Smooth muscle cell of bladder (primary cell): Measurements from ENCODE around the gene MYH7. TPM values are rescaled to one million over a fixed set of nuclear protein-coding genes. Genes with fewer than 3 reads are reported as not detected.

Experiments used
- total RNA-seq: library from RNA; depleted of rRNA; stranded (reverse); fragments of >200 nt; gene quantifications from 2 replicates; pipeline ENCODE4 v1.2.3, GENCODE V29; 2014

Gene MYH7
- not detected in 2 replicates for total RNA-seq

DNA sequence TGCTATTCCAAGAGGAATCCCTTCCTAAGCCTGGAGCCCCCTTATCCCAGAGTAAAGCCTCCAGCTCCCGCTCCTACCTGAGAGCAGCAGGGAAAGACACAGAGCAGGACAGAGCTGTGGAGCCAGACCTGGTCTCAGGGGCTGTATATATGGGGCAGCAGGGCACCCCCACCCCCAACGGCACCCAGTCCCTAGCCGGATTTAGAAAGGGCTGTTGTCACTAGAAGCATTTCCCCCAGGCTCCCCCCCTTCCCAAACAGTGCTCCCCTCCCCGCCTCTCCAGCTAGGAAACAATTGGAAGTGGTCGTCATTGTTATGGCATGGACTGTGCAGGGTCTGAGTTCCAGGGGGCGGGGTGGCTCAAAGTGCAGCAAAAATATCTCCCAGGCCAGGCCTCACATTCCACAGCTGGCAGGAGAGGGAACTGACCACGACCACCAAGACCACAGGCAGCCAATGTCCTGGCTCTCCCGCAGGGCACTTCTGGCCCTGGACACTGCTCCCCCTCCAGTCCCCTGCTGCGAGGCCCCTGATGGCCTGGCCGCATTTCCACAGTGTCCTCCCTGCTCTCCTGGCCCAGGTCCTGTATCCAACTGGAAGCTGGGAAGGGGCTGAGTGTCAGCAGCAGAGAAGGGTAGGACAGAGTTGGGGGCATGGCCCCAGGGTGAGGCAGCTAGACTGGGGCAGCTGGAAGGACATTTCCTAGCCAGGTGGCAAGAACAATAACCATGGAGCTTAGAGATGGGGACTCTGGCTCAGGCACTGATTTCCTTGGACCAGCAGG, at the start of gene MYH7:
MYH7 (minus strand) TSS at position 118 of the 784 bp plus-strand sequence. CDS start 1,928 bp downstream, outside the sequence.

DNA sequence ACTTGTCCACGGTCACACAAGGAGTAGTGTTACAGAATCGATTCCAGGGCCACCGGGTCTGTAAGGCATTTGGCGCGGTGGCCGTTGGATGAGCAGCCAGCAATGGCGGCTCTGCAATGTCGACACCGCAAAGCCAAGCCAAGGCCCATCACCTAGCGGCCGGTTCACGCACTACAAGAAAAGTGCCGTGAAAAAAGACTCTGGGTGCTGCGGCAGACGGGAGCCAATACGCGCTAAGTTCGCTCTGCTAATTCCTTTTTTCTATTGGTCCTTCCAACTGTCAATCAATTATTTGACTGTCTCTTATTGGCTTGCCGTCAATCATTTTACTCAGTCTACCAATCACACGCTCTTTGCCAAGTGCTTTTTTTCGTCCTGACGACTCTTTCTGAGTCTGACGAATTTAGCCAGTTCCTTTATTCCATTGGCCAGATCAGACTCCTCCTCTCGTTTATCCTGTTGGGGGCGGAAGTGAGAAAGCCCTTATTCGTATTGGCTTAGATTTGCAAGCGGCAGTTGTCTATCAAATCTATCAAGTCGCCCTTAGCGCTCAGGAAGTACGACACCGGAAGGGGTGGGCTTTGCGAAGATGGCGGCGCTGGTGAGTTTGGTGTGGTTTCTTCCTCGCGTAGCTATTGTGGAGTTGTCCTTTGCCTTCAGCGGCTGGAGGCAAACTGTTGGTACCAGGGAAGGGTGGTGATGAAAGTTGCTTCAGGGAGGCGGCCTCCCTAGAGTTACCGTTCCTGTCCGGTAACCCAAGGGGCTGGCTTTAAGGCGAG, 33.9 kb upstream of the MYH7 start, which contains the start of gene NGDN:
NGDN (plus strand) TSS at position 577 of the 779 bp plus-strand sequence; CDS start at position 590, 13 bp downstream.

DNA sequence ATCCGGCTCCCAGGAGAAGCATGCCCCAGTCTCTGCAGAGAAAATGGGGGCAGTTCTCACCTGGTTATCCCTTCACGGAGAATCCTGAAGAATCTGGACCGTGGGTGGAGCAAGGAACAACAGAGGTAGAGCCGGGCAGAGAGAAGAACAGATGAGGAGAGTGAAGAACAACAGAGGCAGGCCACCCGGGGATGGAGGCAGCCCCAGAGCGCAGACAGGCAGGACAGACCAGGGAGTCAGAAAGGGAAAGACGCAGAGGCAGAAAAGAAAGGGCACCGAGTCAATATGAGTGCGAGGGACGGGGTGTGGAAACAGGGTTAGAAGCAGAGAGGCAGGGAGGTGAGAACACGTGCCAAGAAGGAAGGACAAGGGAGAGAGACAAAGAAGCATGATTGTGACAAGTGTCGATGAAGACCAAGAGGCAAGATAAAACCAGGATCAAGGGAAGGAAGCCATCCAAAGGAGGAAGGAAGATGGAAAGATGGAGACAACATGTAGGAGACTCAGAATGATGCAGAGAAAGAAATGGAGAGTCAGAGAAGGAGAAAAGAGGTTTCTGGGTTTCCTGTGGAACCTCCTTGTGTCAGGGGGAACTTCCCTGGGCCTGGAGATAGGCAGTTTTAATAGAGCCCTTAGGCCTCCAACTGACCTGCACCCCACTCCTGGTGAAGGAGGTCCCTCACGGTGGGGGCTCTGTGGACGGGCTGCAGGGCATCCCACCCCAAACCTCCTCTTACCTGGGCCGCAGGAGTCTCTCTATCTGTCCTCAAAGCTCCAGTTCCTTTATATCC, 27.7 kb downstream of the MYH7 start, which contains the start of gene MYH6:
MYH6 (minus strand) TSS at position 758 of the 791 bp plus-strand sequence. CDS start 1,050 bp downstream, outside the sequence.

GRCh38 chr14:23376482-23377197, 58.8 kb downstream of the MYH7 start, which contains the start of gene CMTM5:
Gene CMTM5 (plus strand): TSS chr14:23377046. CDS start chr14:23377252, 206 bp downstream.

DNA sequence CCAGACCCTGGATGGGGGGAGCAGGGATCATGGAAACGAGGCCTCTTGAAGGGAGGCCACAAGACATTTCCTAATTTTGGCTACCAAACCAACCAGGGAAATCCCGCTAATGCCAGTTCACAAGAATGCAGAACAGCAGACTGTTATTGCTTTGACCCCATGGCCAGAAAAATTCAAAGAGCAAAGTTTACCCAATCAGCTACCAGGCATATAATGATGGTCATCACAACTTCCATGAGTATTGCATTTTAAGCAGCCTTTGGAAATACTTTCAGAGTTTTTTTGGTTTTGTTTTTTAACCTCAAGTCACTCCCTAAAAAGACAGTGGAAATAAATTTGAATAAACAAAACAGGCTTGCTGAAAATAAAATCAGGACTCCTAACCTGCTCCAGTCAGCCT, 63.0 kb downstream of the MYH7 start, which contains the start of gene IL25:
IL25 (plus strand) TSS at position 301 of the 400 bp plus-strand sequence.

DNA sequence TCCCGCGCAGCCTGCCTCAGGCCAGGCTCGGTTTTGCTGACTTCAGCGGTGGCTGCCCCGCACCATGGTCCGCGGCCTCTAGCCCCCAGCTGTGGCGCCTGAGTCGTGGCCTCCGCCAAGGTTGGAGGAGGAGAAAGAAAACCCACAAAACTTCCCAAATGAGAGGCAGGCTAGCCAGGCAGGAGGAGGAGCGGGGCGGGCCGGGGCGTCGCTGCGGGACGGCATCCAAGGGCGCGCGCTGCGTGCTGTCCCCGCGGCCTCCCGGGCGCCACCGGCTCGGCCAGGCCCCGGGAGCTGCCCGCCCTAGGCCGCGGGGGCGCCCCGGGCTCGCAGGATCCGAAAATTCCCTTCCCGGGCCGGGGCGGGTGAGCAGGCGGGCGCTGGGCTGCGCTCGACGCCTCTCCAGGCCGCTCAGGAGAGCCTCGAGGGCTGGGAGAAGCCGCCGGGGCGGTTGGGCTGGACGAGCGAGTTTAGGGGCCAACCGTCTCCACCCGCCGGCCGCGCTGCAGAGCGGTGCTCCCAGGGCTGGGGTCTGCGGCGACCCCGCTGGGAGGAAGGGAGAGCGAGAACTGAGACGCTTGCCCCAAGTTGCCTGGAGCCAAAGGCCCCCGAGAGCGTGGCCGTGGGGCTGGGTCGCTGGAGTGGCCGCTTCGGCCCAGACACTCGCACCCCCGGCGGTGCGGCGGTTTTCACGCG, 70.3 kb downstream of the MYH7 start, which contains the start of gene EFS:
EFS (minus strand) TSS at position 137 of the 696 bp plus-strand sequence. CDS start 147 bp downstream, outside the sequence.

Other genes starting within 250 kb of the MYH7 start
- gene RNF212B, start 197.7 kb downstream of the MYH7 start, total RNA-seq, result not detected in 2 replicates
- 4.0 and 6.1 TPM in 2 replicates for gene HOMEZ, start 149.5 kb downstream of the MYH7 start, total RNA-seq
- gene PPP1R3E, start 132.8 kb downstream of the MYH7 start, total RNA-seq, result 1.8 and 2.6 TPM in 2 replicates
- 12.8 and 13.2 TPM in 2 replicates for gene BCL2L2, start 128.8 kb downstream of the MYH7 start, total RNA-seq
- gene PABPN1, start 114.2 kb downstream of the MYH7 start, total RNA-seq, result 102 and 114 TPM in 2 replicates
- 19.5 and 25.0 TPM in 2 replicates for gene SLC22A17, start 82.8 kb downstream of the MYH7 start, total RNA-seq
- 1.5 and 3.1 TPM in 2 replicates for gene EFS, start 70.5 kb downstream of the MYH7 start, total RNA-seq
- gene IL25, start 62.9 kb downstream of the MYH7 start, total RNA-seq, result not detected in 2 replicates
- 0.14 and 0.18 TPM in 2 replicates for gene CMTM5, start 58.6 kb downstream of the MYH7 start, total RNA-seq
- gene MYH6, start 27.4 kb downstream of the MYH7 start, total RNA-seq, result not detected in 2 replicates
- gene NGDN, start 34.0 kb upstream of the MYH7 start, total RNA-seq, result 45.9 and 50.8 TPM in 2 replicates
- gene ZFHX2, start 116.1 kb upstream of the MYH7 start, total RNA-seq, result 0.14 and 0.28 TPM in 2 replicates
- 12.5 and 26.9 TPM in 2 replicates for gene THTPA, start 120.6 kb upstream of the MYH7 start, total RNA-seq
- 5.4 and 6.7 TPM in 2 replicates for gene AP1G2, start 132.1 kb upstream of the MYH7 start, total RNA-seq
- gene JPH4, start 143.1 kb upstream of the MYH7 start, total RNA-seq, result not detected in 2 replicates
- gene DHRS2, start 200.7 kb upstream of the MYH7 start, total RNA-seq, result 0.14 and 0.28 TPM in 2 replicates